Thyroid gland (tissue), 4 donors: ENCODE measurements around the gene SRRM3.

Experiments
- POLR2A ChIP-seq, 2 donors: fragments of 450-650 bp; IDR thresholded peaks; one replicate each; pipeline ENCODE4 v1.6.1; 2017; ENCODE audit warnings: antibody characterized with exemption in 2 of 2, mild to moderate bottlenecking in 2 of 2, moderate library complexity in 1 of 2
- TF ChIP-seq, protein P1 (sequence below), 6 experiments: fragments of 200-600 bp in 3 of 6; fragments of 450-650 bp in 3 of 6; sonication (generic) in 3 of 6; IDR thresholded peaks; one replicate each; pipeline ENCODE4 v1.5.1; 2016 to 2019; ENCODE audit warnings: antibody characterized with exemption in 6 of 6, mild to moderate bottlenecking in 2 of 6, inconsistent platforms in 1 of 6, moderate library complexity in 1 of 6

DNA sequence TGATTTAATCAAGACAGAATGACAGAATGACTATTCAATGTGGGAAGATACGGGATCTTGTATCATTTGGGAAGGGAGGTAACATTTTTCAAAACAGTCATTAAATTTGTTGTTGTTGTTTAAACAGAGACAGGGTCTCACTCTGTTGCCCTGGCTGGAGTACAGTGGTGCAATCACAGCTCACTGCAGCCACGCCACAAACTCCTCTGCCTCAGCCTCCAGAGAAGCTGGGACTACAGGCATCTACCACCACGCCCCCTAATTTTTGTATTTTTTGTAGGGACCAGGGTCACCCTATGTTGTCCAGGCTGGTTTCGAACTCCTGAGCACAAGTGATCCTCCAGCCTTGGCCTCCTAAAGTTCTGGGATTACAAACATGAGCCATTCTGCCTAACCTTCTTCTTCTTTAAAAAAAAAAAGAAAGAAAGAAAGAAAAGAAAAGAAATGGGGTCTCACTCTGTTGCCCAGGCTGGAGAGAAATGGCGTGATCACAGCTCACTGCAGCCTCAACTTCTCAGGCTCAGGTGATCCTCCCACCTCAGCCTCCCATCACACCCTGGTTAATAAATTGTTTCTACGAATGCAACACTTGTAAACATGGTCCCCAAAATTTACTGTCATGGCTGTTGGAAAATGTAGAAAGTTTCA lies 132.7 kb downstream of the SRRM3 start:
- TF ChIP-seq POLR2A (IDR thresholded peaks at IDR 0.05) = no peak
- TF ChIP-seq, protein P1, sequence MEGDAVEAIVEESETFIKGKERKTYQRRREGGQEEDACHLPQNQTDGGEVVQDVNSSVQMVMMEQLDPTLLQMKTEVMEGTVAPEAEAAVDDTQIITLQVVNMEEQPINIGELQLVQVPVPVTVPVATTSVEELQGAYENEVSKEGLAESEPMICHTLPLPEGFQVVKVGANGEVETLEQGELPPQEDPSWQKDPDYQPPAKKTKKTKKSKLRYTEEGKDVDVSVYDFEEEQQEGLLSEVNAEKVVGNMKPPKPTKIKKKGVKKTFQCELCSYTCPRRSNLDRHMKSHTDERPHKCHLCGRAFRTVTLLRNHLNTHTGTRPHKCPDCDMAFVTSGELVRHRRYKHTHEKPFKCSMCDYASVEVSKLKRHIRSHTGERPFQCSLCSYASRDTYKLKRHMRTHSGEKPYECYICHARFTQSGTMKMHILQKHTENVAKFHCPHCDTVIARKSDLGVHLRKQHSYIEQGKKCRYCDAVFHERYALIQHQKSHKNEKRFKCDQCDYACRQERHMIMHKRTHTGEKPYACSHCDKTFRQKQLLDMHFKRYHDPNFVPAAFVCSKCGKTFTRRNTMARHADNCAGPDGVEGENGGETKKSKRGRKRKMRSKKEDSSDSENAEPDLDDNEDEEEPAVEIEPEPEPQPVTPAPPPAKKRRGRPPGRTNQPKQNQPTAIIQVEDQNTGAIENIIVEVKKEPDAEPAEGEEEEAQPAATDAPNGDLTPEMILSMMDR (IDR thresholded peaks at IDR 0.05) = no peak
